Natural killer cell (primary cell): Measurements from ENCODE around the gene C16orf96. TPM values are rescaled to one million over a fixed set of nuclear protein-coding genes. Genes with fewer than 3 reads are reported as not detected.
A peak's percentile ranks its signal among the peaks of the same experiment; 100 is the strongest.

Experiments
- ATAC-seq, 3 donors: fragments of 150-1000 bp in 2 of 3; fragments of 200-7000 bp in 1 of 3; cut with Tn5 transposase; 1 replicate in 1 of 3; 2 replicates in 2 of 3; pipeline ENCODE4 v1.10.0; 2021; ENCODE audit warnings: mild to moderate bottlenecking in 2 of 3, moderate library complexity in 2 of 3
- DNase-seq, 2 donors: peaks; one replicate each; pipeline versions ENCODE4 v3.0.0 to v3.0.0-alpha.2; 2013 to 2021; ENCODE audit warnings: mixed read lengths in 1 of 2
- H3K27ac ChIP-seq: one replicate; pipeline ENCODE4 v1.5.1; 2013; ENCODE audit warnings: mild to moderate bottlenecking, low read length
- H3K27me3 ChIP-seq: one replicate; pipeline ENCODE4 v1.6.1; 2013; ENCODE audit warnings: low read length; ENCODE audit not compliant: control insufficient read depth, insufficient read depth
- H3K36me3 ChIP-seq: one replicate; pipeline ENCODE4 v1.6.1; 2013; ENCODE audit warnings: low read length; ENCODE audit not compliant: control insufficient read depth, insufficient read depth
- H3K4me1 ChIP-seq: one replicate; pipeline ENCODE4 v1.6.1; 2013; ENCODE audit warnings: low read length; ENCODE audit not compliant: control insufficient read depth, insufficient read depth
- H3K4me3 ChIP-seq: one replicate; pipeline ENCODE4 v1.5.1; 2013; ENCODE audit warnings: low read length
- H3K9me3 ChIP-seq: one replicate; pipeline ENCODE4 v1.6.1; 2013; ENCODE audit warnings: low read length; ENCODE audit not compliant: control insufficient read depth, insufficient read depth
- H3K27ac Mint-ChIP-seq, 2 donors: one replicate each; pipeline ENCODE4 v1.8.0; 2022; ENCODE audit warnings: mild to moderate bottlenecking in 2 of 2, mixed read lengths in 2 of 2, moderate library complexity in 1 of 2
- H3K27me3 Mint-ChIP-seq, 2 donors: one replicate each; pipeline ENCODE4 v1.8.0; 2022; ENCODE audit warnings: low read depth in 2 of 2, mixed read lengths in 2 of 2
- H3K36me3 Mint-ChIP-seq: one replicate; pipeline ENCODE4 v1.8.0; 2022; ENCODE audit warnings: mixed read lengths
- H3K4me1 Mint-ChIP-seq, 2 donors: one replicate each; pipeline ENCODE4 v1.8.0; 2022; ENCODE audit warnings: mixed read lengths in 2 of 2
- H3K4me3 Mint-ChIP-seq: one replicate; pipeline ENCODE4 v1.8.0; 2022; ENCODE audit warnings: mild to moderate bottlenecking, moderate library complexity, mixed read lengths
- H3K9me3 Mint-ChIP-seq, 2 donors: one replicate each; pipeline ENCODE4 v1.8.0; 2022; ENCODE audit warnings: mixed read lengths in 2 of 2
- WGBS: methylation state at CpG from one replicate; pipeline ENCODE4 v1.1.7; 2013; ENCODE audit warnings: missing lambda C conversion rate; ENCODE audit not compliant: insufficient coverage; 5-methylcytosine and 5-hydroxymethylcytosine counted together
- intact Hi-C: fragments of 100-400 bp; cut with micrococcal nuclease; formaldehyde crosslinking; loops from one replicate; pipeline ENCODE4 v1.14.2; 2022
- total RNA-seq, 4 donors: library from RNA; stranded (reverse); fragments of 120-200 nt in 1 of 4; gene quantifications; one replicate each; pipeline versions ENCODE4 v1.2.3 to v1.2.4, GENCODE V29; 2013 to 2022
- TF ChIP-seq, protein P1 (sequence below): fragments of 200-600 bp; IDR thresholded peaks from one replicate; pipeline ENCODE4 v1.8.0; 2022; ENCODE audit warnings: antibody characterized with exemption

C16orf96 gene
- total RNA-seq, 3 donors from 2014 or later (not counting 1 experiment from before 2014, with no cell fraction given), result 0.35 to 0.61 (median 0.43) TPM

DNA sequence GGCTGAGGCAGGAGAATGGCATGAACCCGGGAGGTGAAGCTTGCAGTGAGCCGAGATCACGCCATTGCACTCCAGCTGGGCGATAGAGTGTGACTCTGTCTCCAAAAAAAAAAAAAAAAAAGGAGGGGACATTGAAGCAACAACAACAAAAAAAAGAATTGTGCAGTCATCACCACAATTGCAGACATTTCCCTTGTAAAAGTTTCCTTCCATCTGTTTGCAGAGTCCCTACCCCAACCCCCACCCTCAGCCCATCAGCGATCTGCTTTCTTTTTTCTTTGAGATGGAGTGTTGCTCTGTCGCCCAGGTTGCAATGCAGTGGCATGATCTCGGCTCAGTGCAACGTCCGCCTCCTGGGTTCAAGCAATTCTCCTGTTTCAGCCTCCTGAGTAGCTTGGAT lies 72.1 kb downstream of the C16orf96 start:
- no peak for DNase-seq
- Mint-ChIP-seq H3K27ac (no peak overlapping the region), H3K36me3 (no peaks in the 10 kb centered on the region), H3K27me3 (no peaks in the 10 kb centered on the region), H3K4me3 (no peak overlapping the region), H3K4me1 (peaks cover 27 to 34% of the 10 kb centered on the region in 2 donors), H3K9me3 (no peaks in the 10 kb centered on the region)
- intact Hi-C loops, result no loop called here
- 87% methylated on average over 9 of the region's 9 CpGs for WGBS
- Histone ChIP-seq H3K9me3 (no peaks in the 10 kb centered on the region), H3K36me3 (no peaks in the 10 kb centered on the region), H3K27me3 (no peaks in the 10 kb centered on the region), H3K27ac (no peak overlapping the region), H3K4me1 (peaks cover 28% of the 10 kb centered on the region), H3K4me3 (no peak overlapping the region)
- TF ChIP-seq, protein P1, sequence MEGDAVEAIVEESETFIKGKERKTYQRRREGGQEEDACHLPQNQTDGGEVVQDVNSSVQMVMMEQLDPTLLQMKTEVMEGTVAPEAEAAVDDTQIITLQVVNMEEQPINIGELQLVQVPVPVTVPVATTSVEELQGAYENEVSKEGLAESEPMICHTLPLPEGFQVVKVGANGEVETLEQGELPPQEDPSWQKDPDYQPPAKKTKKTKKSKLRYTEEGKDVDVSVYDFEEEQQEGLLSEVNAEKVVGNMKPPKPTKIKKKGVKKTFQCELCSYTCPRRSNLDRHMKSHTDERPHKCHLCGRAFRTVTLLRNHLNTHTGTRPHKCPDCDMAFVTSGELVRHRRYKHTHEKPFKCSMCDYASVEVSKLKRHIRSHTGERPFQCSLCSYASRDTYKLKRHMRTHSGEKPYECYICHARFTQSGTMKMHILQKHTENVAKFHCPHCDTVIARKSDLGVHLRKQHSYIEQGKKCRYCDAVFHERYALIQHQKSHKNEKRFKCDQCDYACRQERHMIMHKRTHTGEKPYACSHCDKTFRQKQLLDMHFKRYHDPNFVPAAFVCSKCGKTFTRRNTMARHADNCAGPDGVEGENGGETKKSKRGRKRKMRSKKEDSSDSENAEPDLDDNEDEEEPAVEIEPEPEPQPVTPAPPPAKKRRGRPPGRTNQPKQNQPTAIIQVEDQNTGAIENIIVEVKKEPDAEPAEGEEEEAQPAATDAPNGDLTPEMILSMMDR, result no peak
- ATAC-seq, result no peak

DNA sequence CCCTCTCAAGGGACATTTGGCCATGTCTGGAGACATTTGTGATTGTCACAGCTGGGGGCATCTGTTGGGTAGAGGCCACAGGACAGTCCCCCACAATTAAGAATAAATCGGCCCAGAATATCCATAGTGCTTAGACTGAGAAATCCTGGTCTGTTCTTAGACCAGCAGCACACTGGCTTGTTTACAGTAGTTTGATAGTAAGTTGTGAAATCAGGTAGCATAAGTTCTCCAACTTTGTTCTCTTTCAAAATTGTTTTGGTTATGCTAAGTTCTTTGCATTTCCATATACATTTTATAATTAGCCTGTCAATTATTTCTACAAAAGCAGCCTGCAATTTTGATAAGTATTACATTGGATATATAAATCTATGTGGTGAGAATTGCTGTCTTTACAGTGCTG lies 75.3 kb downstream of the C16orf96 start:
- 100% methylated on average over 1 of the region's 1 CpG for WGBS
- H3K4me3 ChIP-seq, result no peak overlapping the region
- Mint-ChIP-seq H3K4me3 (no peak overlapping the region), H3K27me3 (no peaks in the 10 kb centered on the region), H3K27ac (peak overlapping the region in 1 of 2 donors; percentile 18), H3K36me3 (no peaks in the 10 kb centered on the region), H3K4me1 (peaks cover 7 to 22% of the 10 kb centered on the region in 2 donors), H3K9me3 (no peaks in the 10 kb centered on the region)
- H3K4me1 ChIP-seq, result peaks cover 6% of the 10 kb centered on the region
- H3K27ac ChIP-seq, result no peak overlapping the region
- TF ChIP-seq, protein P1, result no peak
- intact Hi-C loops, result no loop called here
- DNase-seq (no peak), ATAC-seq (no peak)
- H3K9me3 ChIP-seq, result no peaks in the 10 kb centered on the region
- H3K36me3 ChIP-seq, result peaks cover 8% of the 10 kb centered on the region
- no peaks in the 10 kb centered on the region for H3K27me3 ChIP-seq

DNA sequence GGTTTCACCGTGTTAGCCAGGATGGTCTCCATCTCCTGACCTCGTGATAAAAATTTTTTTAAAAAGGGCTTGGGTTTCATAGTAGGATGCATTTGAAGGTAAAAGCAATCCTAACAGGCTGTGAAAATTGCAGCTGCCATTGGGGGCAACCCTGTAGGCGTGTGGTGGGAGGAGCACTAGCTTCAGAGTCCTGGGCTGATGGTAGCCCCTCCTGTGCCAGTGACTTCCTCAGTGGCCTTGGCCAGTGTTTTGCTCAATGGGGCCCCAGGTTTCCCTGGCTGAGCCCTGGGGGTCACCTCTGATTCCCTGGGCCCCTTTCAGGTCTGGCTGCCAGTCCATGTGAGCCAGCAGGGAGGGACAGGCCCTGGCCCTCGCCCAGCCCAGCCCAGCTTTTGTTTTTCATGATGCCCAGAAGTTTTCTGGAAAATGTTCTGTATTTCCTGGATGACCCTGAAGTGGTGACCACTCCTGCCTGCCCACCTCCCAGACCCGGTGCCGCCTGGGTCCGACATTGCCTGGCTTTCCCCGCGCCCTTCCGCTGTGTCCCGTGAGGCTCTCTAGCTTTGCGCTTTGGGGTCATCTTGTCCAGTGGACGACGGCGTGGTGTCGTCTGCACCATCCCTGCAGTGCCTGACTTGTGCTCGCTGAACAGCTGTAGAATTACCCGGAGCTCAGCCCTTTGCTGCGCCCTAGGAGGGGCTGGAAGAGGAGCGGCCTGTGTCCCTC lies 77.9 kb downstream of the C16orf96 start:
- Histone ChIP-seq H3K27me3 (no peaks in the 10 kb centered on the region), H3K27ac (no peak overlapping the region), H3K4me1 (no peaks in the 10 kb centered on the region), H3K4me3 (no peak overlapping the region), H3K9me3 (no peaks in the 10 kb centered on the region), H3K36me3 (peaks cover 8% of the 10 kb centered on the region)
- no peak overlapping the region for H3K4me3 Mint-ChIP-seq
- TF ChIP-seq, protein P1, result no peak
- intact Hi-C loops, result no loop called here
- 97% methylated on average over 20 of the region's 20 CpGs for WGBS
- DNase-seq (no peak), ATAC-seq (no peak)
- H3K27ac Mint-ChIP-seq, result no peak overlapping the region
- H3K4me1 Mint-ChIP-seq, result peaks cover 4 to 18% of the 10 kb centered on the region in 2 donors
- no peaks in the 10 kb centered on the region for H3K9me3 Mint-ChIP-seq
- H3K27me3 Mint-ChIP-seq, result no peaks in the 10 kb centered on the region
- H3K36me3 Mint-ChIP-seq, result no peaks in the 10 kb centered on the region

DNA sequence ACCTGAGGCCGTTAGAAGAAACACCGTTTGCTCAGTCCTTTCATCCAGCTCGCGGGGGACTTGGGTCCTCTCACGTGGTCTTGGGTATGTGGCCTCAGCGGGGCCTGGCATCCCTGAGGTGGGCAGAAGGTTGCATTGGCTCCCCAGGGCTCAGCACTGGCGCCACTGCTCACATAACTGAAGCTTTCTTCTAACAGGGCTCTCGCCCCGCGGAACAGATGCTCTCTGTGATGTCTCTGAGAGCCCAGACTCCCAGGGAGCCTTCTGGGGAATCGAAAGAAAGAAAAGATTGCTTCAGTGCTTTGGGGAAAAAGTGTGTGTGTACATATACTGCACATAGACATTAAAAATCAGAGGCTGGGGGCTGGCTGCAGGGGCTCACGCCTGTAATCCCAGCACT lies 78.6 kb downstream of the C16orf96 start:
- intact Hi-C loops, result no loop called here
- TF ChIP-seq, protein P1, result no peak
- Mint-ChIP-seq H3K27ac (no peak overlapping the region), H3K27me3 (no peaks in the 10 kb centered on the region), H3K4me1 (peaks cover 10 to 23% of the 10 kb centered on the region in 2 donors), H3K4me3 (no peak overlapping the region), H3K9me3 (no peaks in the 10 kb centered on the region), H3K36me3 (no peaks in the 10 kb centered on the region)
- DNase-seq, result no peak
- Histone ChIP-seq H3K36me3 (peaks cover 8% of the 10 kb centered on the region), H3K27me3 (no peaks in the 10 kb centered on the region), H3K4me1 (no peaks in the 10 kb centered on the region), H3K9me3 (no peaks in the 10 kb centered on the region), H3K27ac (no peak overlapping the region), H3K4me3 (no peak overlapping the region)
- 85% methylated on average over 12 of the region's 12 CpGs for WGBS
- no peak for ATAC-seq
